Stimulated activated CD8-positive, alpha-beta memory T cell treated with anti-CD3 and anti-CD28 coated beads, Interleukin-12 subunit alpha, Interleukin-12 subunit beta, amount 100 ng/mL, for 4 hours (primary cell): Measurements from ENCODE around the gene EXOC3.
"Not testable (repeated sequence)": the region's sequence is repeated elsewhere in the genome, so short reads cannot be mapped to it uniquely, and the experiment has no call there.

Experiments
- DNase-seq: peaks from one replicate; pipeline ENCODE4 v3.0.0-alpha.2; 2020; ENCODE audit warnings: low read depth

Gene EXOC3

GRCh38 chr5:442335-443238, at the start of gene EXOC3:
Gene EXOC3 (plus strand): TSS chr5:443176. CDS start chr5:446206, 3,030 bp downstream.
- DNase-seq: peak; percentile 68

- no peak for DNase-seq
Measured at GRCh38 chr5:393846-394275, 49.1 kb upstream of the EXOC3 start.

GRCh38 chr5:394671-395155, 48.3 kb upstream of the EXOC3 start:
- DNase-seq: no peak

DNA sequence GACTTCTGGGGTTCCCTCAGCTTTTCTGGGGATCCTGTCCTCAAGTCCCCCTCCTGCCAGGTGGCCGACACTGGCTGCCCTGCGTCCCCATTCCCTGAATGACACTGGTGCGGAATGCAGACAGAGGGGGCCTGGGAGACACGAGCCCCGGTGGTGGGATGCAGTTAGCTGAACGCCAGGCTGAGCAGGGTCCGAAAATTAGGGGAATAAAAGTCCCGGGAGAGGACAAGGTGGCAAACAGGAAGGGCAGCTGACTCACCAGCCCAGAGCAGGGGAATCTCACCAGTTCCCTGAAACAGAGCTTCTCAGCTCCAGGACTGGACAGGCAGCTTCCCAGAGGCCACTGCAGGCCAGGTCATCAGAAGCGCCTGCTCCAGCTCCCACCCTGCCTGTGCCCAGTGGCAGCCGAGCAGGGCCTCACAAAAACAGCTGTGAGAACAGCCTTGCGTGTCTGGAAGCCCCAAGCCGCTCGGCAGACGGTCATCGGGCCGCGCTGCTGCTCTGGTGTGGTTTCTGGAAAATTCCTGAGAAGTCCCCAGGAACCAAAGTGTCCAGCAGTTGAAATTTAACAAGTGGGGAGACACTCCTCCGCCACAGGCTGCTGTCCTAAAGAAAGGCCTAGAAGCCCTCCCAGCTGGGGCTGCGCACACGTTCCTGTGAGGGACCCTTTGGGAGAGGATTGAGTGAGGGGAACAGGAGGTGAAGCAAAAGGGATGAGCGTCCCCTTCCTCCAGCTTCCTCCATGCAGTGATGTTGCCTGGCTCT, 47.6 kb upstream of the EXOC3 start:
- no peak for DNase-seq

DNA sequence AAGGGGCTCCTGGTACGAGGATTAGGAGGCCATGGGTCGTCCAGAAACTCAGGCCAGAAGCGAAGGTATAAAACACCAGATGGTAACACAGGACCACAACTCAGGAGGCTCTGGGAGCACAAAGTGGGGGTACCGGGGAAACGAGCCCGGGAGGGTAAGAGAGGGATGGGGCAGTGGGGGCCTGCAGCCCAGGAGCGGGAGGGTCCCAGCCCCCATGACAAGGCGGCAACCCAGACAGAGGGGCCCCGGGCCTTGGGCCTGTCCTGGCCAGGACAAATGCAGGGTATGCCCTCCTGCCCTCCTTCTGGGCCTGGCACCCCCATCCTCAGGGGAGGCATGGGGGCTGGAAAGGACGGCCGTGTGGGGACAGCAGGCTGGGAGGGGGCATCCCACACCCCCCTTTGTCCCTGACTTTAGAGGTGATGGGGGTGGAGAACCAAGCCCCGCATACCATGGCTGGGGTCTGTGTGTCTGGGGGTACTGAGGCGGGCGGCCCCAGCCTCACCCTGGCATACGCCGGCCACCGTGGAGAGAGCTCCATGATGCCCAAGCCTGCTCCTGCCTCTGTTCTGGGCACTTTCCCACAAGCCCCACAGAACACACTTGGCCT, 47.0 kb upstream of the EXOC3 start:
- no peak for DNase-seq

DNA sequence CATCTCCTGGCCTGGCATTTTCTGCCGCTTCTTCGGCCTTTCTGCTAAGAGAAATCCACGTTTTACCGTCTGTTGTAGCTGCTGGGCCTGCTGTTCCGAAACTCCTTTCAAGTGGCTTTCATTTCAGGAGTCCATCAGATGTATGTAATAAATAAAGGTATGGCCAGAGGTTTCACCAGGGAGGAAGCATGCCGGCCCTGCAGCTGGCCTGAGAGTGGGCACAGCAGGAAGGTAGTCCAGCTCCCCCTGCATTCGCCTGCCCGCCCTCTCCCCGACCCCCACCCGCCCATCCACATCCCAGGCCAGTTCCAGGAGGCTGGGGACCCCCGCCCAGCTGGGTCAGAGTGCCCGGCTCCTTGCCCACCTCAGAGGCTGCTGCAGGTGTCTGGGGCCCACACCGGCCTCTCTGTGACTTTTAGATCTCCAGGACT, 46.4 kb upstream of the EXOC3 start:
- no peak for DNase-seq

GRCh38 chr5:398141-398474, 44.9 kb upstream of the EXOC3 start:
- not testable (repeated sequence) for DNase-seq

DNA sequence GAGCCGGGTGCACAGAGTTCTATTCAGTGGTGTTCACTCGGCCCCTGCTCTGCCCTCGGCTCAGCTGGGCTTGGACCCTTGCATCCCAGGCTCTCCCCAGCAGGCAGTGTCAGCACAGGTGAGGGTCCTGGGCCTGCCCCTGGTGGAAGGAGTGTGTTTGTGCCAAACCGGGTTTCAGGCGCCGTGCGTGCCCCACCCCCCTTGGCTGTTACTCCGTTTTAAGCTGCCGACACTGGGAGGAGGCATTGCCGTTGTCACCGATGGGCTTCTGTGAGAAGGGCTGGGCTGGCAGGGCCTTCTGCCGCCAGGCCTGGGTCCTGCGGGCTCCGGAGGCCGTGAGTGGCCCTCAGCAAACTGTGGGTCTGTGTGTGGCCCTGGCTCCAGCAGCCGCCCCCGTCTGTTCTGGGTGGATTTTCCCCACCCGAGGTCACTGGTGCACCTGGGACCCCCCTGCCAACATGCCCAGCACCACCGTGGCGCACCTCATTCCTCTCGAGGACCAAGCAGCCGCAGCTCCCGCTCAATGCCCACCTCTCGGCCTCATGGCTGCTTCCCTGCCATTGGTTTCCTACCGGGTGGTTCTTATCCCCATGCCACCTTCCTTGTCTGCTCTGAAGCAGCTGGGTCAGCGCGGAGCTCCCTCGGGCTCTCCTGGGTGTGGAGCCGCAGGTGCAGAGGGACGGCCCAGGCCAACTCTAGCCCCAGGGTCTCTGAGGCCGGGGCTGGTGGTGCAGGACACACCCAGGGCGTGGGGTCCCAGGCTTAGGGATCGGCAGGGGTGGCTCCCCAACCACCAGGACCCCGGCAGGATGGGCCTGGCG, 44.3 kb upstream of the EXOC3 start:
- DNase-seq: no peak

DNA sequence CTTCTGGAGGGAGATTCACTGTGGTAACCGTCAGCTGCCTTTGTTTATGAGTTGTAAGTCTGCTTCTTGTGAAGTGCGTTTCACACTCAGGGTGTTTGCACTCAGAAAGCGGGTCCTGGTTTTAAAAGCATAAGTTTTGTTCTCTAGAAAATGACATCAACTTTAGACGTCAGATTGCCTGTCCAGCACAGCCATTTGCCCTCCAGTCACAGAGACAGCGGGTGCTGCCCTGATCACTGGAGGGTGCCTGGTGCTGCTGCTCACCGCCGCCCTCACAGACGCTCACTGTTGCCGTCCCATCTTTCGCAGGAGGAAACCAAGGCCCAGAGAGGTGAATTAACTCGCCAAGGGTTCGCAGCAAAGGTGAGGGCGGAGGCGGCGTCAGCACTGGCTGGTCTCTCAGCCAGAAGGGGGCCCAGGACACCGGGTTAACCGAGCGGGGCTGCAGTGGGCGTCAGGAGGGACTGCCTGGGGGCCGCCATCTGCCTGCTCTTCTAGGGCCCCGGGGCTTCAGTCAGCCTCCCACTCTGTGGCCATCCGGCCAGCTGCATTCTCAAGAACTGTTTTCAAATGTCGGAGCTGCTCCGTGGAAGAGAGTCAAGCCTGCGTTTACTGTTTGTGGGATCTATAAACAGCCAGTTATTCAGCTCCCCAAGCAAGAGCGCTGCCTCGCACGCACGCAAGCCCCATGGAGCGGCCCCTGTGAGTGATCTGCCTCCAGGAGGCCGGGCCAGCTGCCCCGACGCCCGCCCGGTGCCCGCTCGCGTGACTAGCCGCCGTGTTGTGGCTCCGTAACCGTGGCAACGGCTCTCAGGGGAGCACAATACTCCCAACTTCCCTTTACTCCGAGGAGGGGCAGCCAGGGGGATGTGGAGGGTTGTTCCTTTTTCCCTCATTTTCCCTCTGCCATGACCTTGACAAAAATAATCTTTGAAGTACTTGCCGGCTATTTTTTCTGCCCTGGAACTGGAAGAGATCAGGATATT, 43.4 kb upstream of the EXOC3 start:
- DNase-seq: peak; percentile 25

DNA sequence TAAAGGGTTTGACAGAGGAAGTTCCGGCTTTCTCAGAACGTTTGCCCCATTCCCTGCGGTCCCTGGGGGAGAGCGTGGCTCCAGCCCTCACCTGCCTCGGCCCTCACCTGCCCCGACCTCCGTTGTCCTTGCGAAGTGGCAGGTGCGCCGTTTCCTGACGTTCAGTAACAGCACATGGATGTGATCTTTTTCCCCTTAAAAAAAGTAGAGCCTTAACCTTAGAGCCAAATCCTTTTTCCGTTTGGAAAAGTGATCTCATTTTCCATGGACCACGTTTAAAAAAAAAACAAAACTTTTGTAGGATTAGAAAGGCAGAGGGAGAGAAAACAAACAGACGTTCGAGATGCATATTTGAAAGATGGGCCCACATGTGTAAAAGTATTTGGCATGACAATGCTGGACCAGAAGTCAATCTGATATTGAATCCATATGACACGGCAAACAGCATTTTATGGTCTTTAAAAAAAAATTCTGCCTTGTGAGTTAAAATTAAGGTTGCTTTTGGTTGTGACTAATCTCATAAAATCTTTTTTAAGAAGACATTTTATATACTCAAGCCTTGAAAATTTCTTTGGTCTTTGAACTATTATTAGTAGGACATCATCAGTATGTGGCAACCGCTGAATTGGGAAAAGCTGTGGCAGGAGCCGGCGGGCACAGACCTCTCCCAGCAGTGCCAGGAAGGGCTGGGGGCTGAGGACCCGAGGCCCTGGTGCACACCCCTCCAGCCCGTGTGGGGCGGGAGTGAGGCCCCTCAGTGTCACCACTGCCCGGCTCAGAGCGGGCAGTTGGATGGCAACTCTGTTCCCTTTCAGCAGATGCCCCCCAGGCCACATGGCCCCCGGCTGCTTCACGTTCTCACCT, 42.5 kb upstream of the EXOC3 start:
- DNase-seq: no peak

- DNase-seq: no peak
Measured at GRCh38 chr5:401146-402034, 41.6 kb upstream of the EXOC3 start.

DNA sequence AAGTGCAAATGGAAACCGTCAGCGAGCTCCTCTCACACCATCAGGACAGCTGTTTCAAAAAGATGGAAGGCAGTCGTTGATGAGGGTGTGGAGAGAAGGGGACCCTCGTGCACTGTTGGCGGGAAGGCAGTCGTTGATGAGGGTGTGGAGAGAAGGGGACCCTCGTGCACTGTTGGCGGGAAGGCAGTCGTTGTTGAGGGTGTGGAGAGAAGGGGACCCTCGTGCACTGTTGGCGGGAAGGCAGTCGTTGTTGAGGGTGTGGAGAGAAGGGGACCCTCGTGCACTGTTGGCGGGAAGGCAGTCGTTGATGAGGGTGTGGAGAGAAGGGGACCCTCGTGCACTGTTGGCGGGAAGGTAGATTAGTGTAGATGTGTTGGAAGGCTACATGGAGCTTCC, 40.8 kb upstream of the EXOC3 start:
- not testable (repeated sequence) for DNase-seq

- no peak for DNase-seq
Measured at GRCh38 chr5:402615-403359, 40.2 kb upstream of the EXOC3 start.

DNA sequence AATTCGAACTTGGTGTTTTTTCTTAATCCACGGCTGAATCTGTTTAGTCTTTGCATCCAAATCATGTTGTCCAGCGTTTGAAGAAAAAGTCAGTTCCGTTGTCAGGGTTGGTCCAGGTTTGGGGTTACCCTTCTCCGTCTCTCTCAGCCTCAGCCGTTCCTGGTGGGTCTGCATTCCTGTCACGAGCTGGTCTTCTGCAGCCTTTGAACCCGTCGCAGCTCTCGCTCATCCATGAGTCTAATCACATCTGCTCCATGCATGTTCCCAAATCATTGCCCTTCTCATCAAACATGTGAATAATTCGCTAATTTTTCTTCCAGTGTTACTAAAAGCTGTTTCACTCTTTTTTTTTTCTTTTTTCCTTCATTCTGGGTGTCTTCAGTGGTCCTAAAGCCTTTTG, 39.0 kb upstream of the EXOC3 start:
- no peak for DNase-seq

DNA sequence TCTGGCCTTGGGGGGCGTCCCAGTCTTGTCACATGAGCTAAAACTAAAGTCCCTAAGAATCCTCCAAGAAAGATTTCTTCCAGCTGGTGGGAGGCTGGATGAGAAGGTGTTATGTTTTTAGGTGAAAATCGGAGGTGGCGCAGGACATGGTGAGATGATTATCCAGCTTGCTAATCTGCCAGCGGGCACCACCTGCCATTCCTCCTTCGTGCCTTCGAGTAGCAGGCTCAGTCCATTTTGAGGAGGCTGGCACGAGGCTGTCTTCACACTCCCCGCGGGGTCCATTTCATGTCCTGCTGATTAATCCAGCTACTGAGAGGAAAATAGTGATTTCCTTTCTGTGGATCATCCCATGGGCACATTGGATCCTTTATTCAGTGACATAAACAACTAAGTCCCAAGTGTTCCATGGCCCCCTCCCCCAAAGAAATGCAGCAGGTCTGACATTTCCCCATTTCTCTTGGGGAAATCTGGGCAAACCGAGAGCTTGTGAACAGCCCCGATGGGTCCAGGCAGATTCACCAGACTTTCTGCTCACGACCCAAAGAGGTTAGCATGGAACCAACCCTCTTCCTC, 38.2 kb upstream of the EXOC3 start:
- DNase-seq: no peak

DNA sequence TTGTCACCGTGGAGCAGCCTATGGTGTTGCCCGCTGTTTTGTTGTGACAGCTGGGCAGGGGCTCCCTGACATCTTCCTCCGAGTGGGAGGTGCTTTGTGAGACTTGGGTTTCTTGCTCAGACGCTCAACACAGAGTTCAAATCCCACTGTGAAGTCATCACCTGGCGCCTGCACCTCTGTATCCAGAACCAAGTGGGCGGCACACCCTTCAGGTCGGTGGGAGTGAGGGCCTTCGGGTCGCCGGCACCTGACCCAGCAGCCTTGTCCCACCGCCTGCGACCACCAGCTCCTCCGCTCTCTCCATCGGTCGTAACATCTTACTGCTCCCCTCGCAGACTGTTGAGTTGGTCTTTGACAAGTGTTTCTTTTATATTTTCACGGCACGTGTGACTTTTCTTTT, 37.6 kb upstream of the EXOC3 start:
- no peak for DNase-seq

DNA sequence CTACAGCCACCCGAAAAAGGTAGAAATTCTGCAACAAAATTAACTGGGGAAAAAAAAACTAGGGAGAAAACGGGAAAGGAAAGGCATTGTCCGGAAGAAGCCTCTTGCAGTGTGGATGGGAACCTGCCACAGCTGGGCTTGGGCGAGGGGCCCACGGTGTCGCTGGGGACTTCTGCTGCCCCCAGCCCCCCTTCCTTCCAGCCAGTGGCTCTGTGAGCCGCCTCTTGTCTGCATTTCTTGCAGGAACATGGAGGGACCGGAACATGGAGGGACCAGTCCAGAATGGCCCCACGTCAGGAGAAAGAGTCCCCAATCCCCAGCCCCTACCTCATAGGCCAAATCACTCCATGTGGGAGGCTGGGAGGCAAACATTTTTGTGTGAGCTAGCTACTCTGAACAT, 36.9 kb upstream of the EXOC3 start:
- no peak for DNase-seq
